K562 (cell line): ENCODE results near the gene AASDH. TPM values are rescaled to one million over a fixed set of nuclear protein-coding genes. Genes with fewer than 3 reads are reported as not detected.

ENCODE experiments used
- BCOR ChIP-seq: fragments of 450-650 bp; IDR thresholded peaks from 2 replicates; pipeline ENCODE4 v1.6.1; 2016
- DPF2 ChIP-seq: fragments of 450-650 bp; IDR thresholded peaks from 2 replicates; pipeline ENCODE4 v1.6.1; 2016
- EZH2 ChIP-seq: IDR thresholded peaks from 2 replicates; pipeline ENCODE4 v1.6.1; 2012; ENCODE audit warnings: low read depth, mild to moderate bottlenecking, inconsistent platforms, low read length, borderline replicate concordance
- KDM4B ChIP-seq, 2 experiments: fragments of 450-650 bp in 1 of 2; sonication (generic) in 1 of 2; IDR thresholded peaks; 2 replicates each; pipeline ENCODE4 v1.6.1; 2016 to 2017; ENCODE audit warnings: borderline replicate concordance in 2 of 2, antibody characterized with exemption in 1 of 2, low read depth in 1 of 2, mild to moderate bottlenecking in 1 of 2
- MAFF ChIP-seq: IDR thresholded peaks from 2 replicates; pipeline ENCODE4 v1.6.1; 2012; ENCODE audit warnings: low read length, improper control_type of control experiment
- MAFK ChIP-seq: IDR thresholded peaks from 2 replicates; pipeline ENCODE4 v1.6.1; 2011; ENCODE audit warnings: low read length, improper control_type of control experiment
- MYBL2 ChIP-seq, 2 experiments: fragments of 450-650 bp in 1 of 2; sonication (generic) in 1 of 2; formaldehyde crosslinking in 1 of 2; IDR thresholded peaks; 2 replicates each; pipeline versions ENCODE4 v1.6.1 to v1.8.1; 2017 to 2022; ENCODE audit warnings: borderline replicate concordance in 1 of 2, inconsistent platforms in 1 of 2, low read depth in 1 of 2, mild to moderate bottlenecking in 1 of 2, missing genetic modification reagents in 1 of 2, moderate library complexity in 1 of 2
- POLR2AphosphoS5 ChIP-seq: IDR thresholded peaks from 2 replicates; pipeline ENCODE4 v1.6.1; 2011; ENCODE audit warnings: mild to moderate bottlenecking, low read depth, low read length, moderate library complexity; ENCODE audit not compliant: control insufficient read depth, insufficient read depth
- SIX5 ChIP-seq, 2 experiments: IDR thresholded peaks; 2 replicates each; pipeline ENCODE4 v1.6.1; 2011; ENCODE audit warnings: low read length in 2 of 2, borderline replicate concordance in 1 of 2, low read depth in 1 of 2, mild to moderate bottlenecking in 1 of 2, moderate library complexity in 1 of 2; ENCODE audit not compliant: insufficient read depth in 1 of 2
- TRIM28 ChIP-seq: fragments of 450-650 bp; IDR thresholded peaks from 2 replicates; pipeline ENCODE4 v1.6.1; 2017
- ZZZ3 ChIP-seq: fragments of 450-650 bp; IDR thresholded peaks from 2 replicates; pipeline ENCODE4 v1.6.1; 2016; ENCODE audit warnings: antibody characterized with exemption, mild to moderate bottlenecking, moderate library complexity
- polyA plus RNA-seq, 8 experiments: library from polyadenylated mRNA; depleted of rRNA in 4 of 8; stranded (reverse) in 5 of 8; unstranded in 3 of 8; fragments of >200 nt; fragmentation: Nextera tagmentation in 2 of 8; fragmentation: Illumina TruSeq in 1 of 8; extraction: Ambion mirVana in 2 of 8; extraction: Trizol in 1 of 8; gene quantifications; 2 replicates each; pipeline versions ENCODE4 v1.2.1 to v1.2.3, GENCODE V29; 2011 to 2014; ENCODE audit warnings: inconsistent platforms in 1 of 8, missing spikeins in 1 of 8
- total RNA-seq, 7 experiments: library from RNA; depleted of rRNA in 6 of 7; stranded (reverse); fragments of >200 nt in 6 of 7; fragmentation: Illumina TruSeq in 2 of 7; extraction: Trizol in 2 of 7; gene quantifications; 2 replicates each; pipeline versions ENCODE4 v1.2.1 to v1.2.3, GENCODE V29; 2011 to 2021; ENCODE audit warnings: low replicate concordance in 1 of 7
- TF ChIP-seq, protein P1 (sequence below): fragments of 250-450 bp; sonication (Bioruptor Pico); IDR thresholded peaks from 2 replicates; pipeline ENCODE4 v1.4.0; 2020; ENCODE audit warnings: mild to moderate bottlenecking, moderate library complexity, borderline replicate concordance
- TF ChIP-seq, protein P2 (sequence below): sonication (generic); formaldehyde crosslinking; IDR thresholded peaks from 2 replicates; pipeline ENCODE4 v1.8.0; 2022; ENCODE audit warnings: missing genetic modification reagents, mild to moderate bottlenecking, moderate library complexity, borderline replicate concordance
- TF ChIP-seq, protein P3 (sequence below): fragments of 250-450 bp; sonication (Bioruptor Pico); IDR thresholded peaks from 2 replicates; pipeline ENCODE4 v1.4.0; 2020; ENCODE audit warnings: mild to moderate bottlenecking
- TF ChIP-seq, protein P4 (sequence below): IDR thresholded peaks from 3 replicates; pipeline ENCODE4 v1.6.1; 2011; ENCODE audit warnings: borderline replicate concordance, mild to moderate bottlenecking; ENCODE audit not compliant: insufficient read length, insufficient read depth
- TF ChIP-seq, protein P5 (sequence below): fragments of 250-450 bp; sonication (Bioruptor Pico); IDR thresholded peaks from 2 replicates; pipeline ENCODE4 v1.5.0; 2020; ENCODE audit warnings: mild to moderate bottlenecking, borderline replicate concordance

AASDH gene
- total and polyA plus RNA-seq, 9 of the 15 experiments (the other 6 are each of a cell fraction or from before 2014, with no cell fraction given) = 8.6 to 29.7 (median 13.7) TPM

DNA sequence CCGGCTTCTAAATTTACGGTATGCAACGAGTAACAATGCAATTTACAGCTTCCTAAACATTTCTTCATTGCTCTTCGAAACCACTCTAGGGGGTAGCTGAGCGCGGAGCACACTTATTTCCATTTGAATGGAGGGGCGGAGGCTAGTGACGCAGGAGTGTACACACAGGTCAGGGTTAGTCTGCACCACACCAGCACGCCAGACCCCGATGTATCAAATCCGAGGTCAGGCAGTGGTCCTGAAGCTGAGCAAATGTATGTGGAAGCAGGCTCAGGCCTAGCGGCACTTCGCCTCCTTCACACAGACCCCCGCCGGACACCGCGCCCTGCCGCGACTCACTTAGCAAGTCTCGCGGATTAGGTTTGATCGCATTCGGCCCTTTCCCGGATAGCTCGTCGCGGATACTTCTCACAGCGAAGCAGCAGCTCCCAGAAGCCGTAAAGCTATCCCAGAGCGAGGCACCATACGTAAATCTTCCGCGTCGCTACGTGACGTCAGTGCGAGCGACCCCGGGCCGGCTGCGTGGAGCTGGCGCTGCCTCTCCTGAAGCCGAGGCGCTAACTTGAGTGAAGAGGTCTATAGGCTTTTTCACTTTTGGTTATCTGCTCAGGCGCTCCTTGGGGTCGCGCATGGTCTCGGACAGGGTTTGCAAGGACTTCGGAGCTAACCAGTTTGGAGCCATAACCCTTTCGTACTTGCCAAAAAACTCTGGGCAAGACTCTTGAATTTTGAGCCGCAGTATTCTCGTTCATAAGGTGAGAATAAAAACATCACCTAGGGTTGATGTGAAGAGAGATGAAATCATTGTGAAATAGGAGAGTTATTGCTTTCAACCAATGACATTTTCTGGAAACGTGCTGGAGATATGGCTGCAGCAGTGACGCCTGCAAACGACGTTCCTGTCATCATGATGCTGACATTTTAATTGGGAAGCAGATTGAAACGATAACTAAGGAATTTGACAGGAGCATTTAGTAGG, at the start of gene AASDH (continued):
- TF ChIP-seq MAFK (peak; percentile 2; the same call in 1 of the 2 replicates), DPF2 (0 out of 2 replicates have a peak, but pooled peaks have one; percentile 11), MYBL2 (IDR thresholded peaks at IDR 0.05; ENCODE audit: low read depth) (0 out of 2 replicates have a peak, but pooled peaks have one; percentile 23), MYBL2 (CRISPR knock-in tag; IDR thresholded peaks at IDR 0.05; ENCODE audit: borderline replicate concordance) (no peak), KDM4B (IDR thresholded peaks at IDR 0.05; ENCODE audit: borderline replicate concordance in 2 of 2, low read depth in 1 of 2) (no peak; a peak in 1 of 4 replicates), BCOR (no peak), TRIM28 (peak; percentile 82; the same call in 1 of the 2 replicates), ZZZ3 (0 out of 2 replicates have a peak, but pooled peaks have one; percentile 26), MAFF (no peak), SIX5 (IDR thresholded peaks at IDR 0.05; ENCODE audit: borderline replicate concordance in 1 of 2, insufficient read depth in 1 of 2, low read depth in 1 of 2, low read length in 2 of 2) (no peak; a peak in 1 of 4 replicates), POLR2AphosphoS5 (peak; percentile 84; the same call in 1 of the 2 replicates), EZH2 (no peak)
- TF ChIP-seq, protein P1, sequence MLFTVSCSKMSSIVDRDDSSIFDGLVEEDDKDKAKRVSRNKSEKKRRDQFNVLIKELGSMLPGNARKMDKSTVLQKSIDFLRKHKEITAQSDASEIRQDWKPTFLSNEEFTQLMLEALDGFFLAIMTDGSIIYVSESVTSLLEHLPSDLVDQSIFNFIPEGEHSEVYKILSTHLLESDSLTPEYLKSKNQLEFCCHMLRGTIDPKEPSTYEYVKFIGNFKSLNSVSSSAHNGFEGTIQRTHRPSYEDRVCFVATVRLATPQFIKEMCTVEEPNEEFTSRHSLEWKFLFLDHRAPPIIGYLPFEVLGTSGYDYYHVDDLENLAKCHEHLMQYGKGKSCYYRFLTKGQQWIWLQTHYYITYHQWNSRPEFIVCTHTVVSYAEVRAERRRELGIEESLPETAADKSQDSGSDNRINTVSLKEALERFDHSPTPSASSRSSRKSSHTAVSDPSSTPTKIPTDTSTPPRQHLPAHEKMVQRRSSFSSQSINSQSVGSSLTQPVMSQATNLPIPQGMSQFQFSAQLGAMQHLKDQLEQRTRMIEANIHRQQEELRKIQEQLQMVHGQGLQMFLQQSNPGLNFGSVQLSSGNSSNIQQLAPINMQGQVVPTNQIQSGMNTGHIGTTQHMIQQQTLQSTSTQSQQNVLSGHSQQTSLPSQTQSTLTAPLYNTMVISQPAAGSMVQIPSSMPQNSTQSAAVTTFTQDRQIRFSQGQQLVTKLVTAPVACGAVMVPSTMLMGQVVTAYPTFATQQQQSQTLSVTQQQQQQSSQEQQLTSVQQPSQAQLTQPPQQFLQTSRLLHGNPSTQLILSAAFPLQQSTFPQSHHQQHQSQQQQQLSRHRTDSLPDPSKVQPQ (CRISPR knock-in tag) = no peak
- TF ChIP-seq, protein P2, sequence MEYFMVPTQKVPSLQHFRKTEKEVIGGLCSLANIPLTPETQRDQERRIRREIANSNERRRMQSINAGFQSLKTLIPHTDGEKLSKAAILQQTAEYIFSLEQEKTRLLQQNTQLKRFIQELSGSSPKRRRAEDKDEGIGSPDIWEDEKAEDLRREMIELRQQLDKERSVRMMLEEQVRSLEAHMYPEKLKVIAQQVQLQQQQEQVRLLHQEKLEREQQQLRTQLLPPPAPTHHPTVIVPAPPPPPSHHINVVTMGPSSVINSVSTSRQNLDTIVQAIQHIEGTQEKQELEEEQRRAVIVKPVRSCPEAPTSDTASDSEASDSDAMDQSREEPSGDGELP (CRISPR knock-in tag) = peak; percentile 88
- TF ChIP-seq, protein P3, sequence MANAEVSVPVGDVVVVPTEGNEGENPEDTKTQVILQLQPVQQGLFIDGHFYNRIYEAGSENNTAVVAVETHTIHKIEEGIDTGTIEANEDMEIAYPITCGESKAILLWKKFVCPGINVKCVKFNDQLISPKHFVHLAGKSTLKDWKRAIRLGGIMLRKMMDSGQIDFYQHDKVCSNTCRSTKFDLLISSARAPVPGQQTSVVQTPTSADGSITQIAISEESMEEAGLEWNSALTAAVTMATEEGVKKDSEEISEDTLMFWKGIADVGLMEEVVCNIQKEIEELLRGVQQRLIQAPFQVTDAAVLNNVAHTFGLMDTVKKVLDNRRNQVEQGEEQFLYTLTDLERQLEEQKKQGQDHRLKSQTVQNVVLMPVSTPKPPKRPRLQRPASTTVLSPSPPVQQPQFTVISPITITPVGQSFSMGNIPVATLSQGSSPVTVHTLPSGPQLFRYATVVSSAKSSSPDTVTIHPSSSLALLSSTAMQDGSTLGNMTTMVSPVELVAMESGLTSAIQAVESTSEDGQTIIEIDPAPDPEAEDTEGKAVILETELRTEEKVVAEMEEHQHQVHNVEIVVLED (CRISPR knock-in tag) = peak; percentile 62
- TF ChIP-seq, protein P4, sequence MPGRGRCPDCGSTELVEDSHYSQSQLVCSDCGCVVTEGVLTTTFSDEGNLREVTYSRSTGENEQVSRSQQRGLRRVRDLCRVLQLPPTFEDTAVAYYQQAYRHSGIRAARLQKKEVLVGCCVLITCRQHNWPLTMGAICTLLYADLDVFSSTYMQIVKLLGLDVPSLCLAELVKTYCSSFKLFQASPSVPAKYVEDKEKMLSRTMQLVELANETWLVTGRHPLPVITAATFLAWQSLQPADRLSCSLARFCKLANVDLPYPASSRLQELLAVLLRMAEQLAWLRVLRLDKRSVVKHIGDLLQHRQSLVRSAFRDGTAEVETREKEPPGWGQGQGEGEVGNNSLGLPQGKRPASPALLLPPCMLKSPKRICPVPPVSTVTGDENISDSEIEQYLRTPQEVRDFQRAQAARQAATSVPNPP = no peak
- TF ChIP-seq, protein P5, sequence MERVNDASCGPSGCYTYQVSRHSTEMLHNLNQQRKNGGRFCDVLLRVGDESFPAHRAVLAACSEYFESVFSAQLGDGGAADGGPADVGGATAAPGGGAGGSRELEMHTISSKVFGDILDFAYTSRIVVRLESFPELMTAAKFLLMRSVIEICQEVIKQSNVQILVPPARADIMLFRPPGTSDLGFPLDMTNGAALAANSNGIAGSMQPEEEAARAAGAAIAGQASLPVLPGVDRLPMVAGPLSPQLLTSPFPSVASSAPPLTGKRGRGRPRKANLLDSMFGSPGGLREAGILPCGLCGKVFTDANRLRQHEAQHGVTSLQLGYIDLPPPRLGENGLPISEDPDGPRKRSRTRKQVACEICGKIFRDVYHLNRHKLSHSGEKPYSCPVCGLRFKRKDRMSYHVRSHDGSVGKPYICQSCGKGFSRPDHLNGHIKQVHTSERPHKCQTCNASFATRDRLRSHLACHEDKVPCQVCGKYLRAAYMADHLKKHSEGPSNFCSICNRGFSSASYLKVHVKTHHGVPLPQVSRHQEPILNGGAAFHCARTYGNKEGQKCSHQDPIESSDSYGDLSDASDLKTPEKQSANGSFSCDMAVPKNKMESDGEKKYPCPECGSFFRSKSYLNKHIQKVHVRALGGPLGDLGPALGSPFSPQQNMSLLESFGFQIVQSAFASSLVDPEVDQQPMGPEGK (CRISPR knock-in tag) = no peak
